GM23338 (cell line): ENCODE results near the gene NPL. TPM values are rescaled to one million over a fixed set of nuclear protein-coding genes. Genes with fewer than 3 reads are reported as not detected.

Experiments
- ATAC-seq: fragments of 200-7000 bp; cut with Tn5 transposase; 3 replicates; pipeline ENCODE4 v1.9.1; 2020
- DNase-seq: peaks from one replicate; pipeline ENCODE4 v3.0.0-alpha.2; 2015; ENCODE audit warnings: low spot score
- H2AFZ ChIP-seq: fragments of 200-600 bp; sonication (generic); 2 replicates; pipeline ENCODE4 v1.8.0; 2016; ENCODE audit warnings: antibody characterized with exemption, mild to moderate bottlenecking, moderate library complexity
- H3F3A ChIP-seq: fragments of 200-600 bp; sonication (generic); replicated peaks from 2 replicates; pipeline ENCODE4 v1.8.0; 2017; ENCODE audit warnings: antibody characterized with exemption, mixed run types, low read depth
- H3K27ac ChIP-seq: fragments of 200-600 bp; sonication (generic); 2 replicates; pipeline ENCODE4 v1.6.1; 2016; ENCODE audit warnings: low read depth
- H3K27me3 ChIP-seq: fragments of 200-600 bp; sonication (generic); 2 replicates; pipeline ENCODE4 v1.8.0; 2016; ENCODE audit warnings: mild to moderate bottlenecking, mixed run types, moderate library complexity; ENCODE audit not compliant: insufficient read depth
- H3K36me3 ChIP-seq: fragments of 200-600 bp; sonication (generic); 2 replicates; pipeline ENCODE4 v1.8.0; 2016; ENCODE audit warnings: mild to moderate bottlenecking; ENCODE audit not compliant: insufficient read depth
- H3K4me1 ChIP-seq: fragments of 200-600 bp; sonication (generic); 2 replicates; pipeline ENCODE4 v1.8.0; 2016; ENCODE audit warnings: mild to moderate bottlenecking, moderate library complexity; ENCODE audit not compliant: insufficient read depth
- H3K4me2 ChIP-seq: fragments of 200-600 bp; sonication (generic); 2 replicates; pipeline ENCODE4 v1.7.1; 2017; ENCODE audit warnings: mixed run types
- H3K4me3 ChIP-seq: fragments of 200-600 bp; sonication (generic); 2 replicates; pipeline ENCODE4 v1.6.1; 2016; ENCODE audit warnings: mixed run types
- H3K79me2 ChIP-seq: fragments of 200-600 bp; sonication (generic); replicated peaks from 2 replicates; pipeline ENCODE4 v1.8.0; 2017; ENCODE audit warnings: mild to moderate bottlenecking; ENCODE audit not compliant: insufficient read depth
- H3K9me2 ChIP-seq: fragments of 200-600 bp; sonication (generic); 2 replicates; pipeline ENCODE4 v1.8.0; 2017; ENCODE audit not compliant: insufficient read depth
- H4K20me1 ChIP-seq: fragments of 200-600 bp; sonication (generic); replicated peaks from 2 replicates; pipeline ENCODE4 v1.8.0; 2017; ENCODE audit warnings: mild to moderate bottlenecking; ENCODE audit not compliant: insufficient read depth
- H3K27ac Mint-ChIP-seq: 2 replicates; pipeline ENCODE4 v1.8.0; 2020; ENCODE audit warnings: inconsistent platforms, mild to moderate bottlenecking, moderate library complexity, mixed read lengths
- H3K27me3 Mint-ChIP-seq: 3 replicates; pipeline ENCODE4 v1.8.0; 2022; ENCODE audit warnings: low read depth, mild to moderate bottlenecking, moderate library complexity, mixed read lengths, inconsistent platforms; ENCODE audit not compliant: insufficient read depth, poor library complexity
- H3K36me3 Mint-ChIP-seq: 3 replicates; pipeline ENCODE4 v1.8.0; 2021; ENCODE audit warnings: low read depth, mild to moderate bottlenecking, inconsistent platforms, moderate library complexity, mixed read lengths
- H3K4me1 Mint-ChIP-seq: 3 replicates; pipeline ENCODE4 v1.8.0; 2020; ENCODE audit warnings: mild to moderate bottlenecking, inconsistent platforms, mixed read lengths
- H3K4me3 Mint-ChIP-seq: 3 replicates; pipeline ENCODE4 v1.8.0; 2021; ENCODE audit warnings: moderate library complexity, mild to moderate bottlenecking, inconsistent platforms, mixed read lengths
- H3K9me3 Mint-ChIP-seq: 3 replicates; pipeline ENCODE4 v1.8.0; 2020; ENCODE audit warnings: moderate library complexity, mild to moderate bottlenecking, inconsistent platforms, mixed read lengths
- CREB1 ChIP-seq: fragments of 250-450 bp; sonication (Bioruptor Pico); IDR thresholded peaks from 2 replicates; pipeline ENCODE4 v1.5.0; 2020; ENCODE audit warnings: low read depth, mild to moderate bottlenecking, moderate library complexity
- EZH2 ChIP-seq: fragments of 200-600 bp; sonication (generic); IDR thresholded peaks from one replicate; pipeline ENCODE4 v1.8.0; 2017; ENCODE audit warnings: antibody characterized with exemption, mild to moderate bottlenecking, low read depth; ENCODE audit not compliant: unreplicated experiment
- EZH2phosphoT487 ChIP-seq: fragments of 200-600 bp; sonication (generic); IDR thresholded peaks from one replicate; pipeline ENCODE4 v1.8.1; 2018; ENCODE audit warnings: antibody characterized with exemption; ENCODE audit not compliant: unreplicated experiment
- JUNB ChIP-seq: IDR thresholded peaks from one replicate; pipeline ENCODE4 v1.6.1; 2016; ENCODE audit warnings: antibody characterized with exemption; ENCODE audit not compliant: unreplicated experiment
- NANOG ChIP-seq: IDR thresholded peaks from 2 replicates; pipeline ENCODE4 v1.6.1; 2016; ENCODE audit warnings: antibody characterized with exemption, borderline replicate concordance
- POLR2AphosphoS5 ChIP-seq: IDR thresholded peaks from 2 replicates; pipeline ENCODE4 v1.6.1; 2016; ENCODE audit warnings: antibody characterized with exemption, low read depth
- STAT1 ChIP-seq: IDR thresholded peaks from one replicate; pipeline ENCODE4 v1.6.1; 2016; ENCODE audit warnings: antibody characterized with exemption; ENCODE audit not compliant: unreplicated experiment
- ZNF114 ChIP-seq: fragments of 250-450 bp; sonication (Bioruptor Pico); IDR thresholded peaks from 2 replicates; pipeline ENCODE4 v1.5.0; 2020; ENCODE audit warnings: mild to moderate bottlenecking, moderate library complexity
- ZNF331 ChIP-seq: fragments of 250-450 bp; sonication (Bioruptor Pico); IDR thresholded peaks from 2 replicates; pipeline ENCODE4 v1.5.0; 2020; ENCODE audit warnings: low read depth, mild to moderate bottlenecking, moderate library complexity
- polyA plus RNA-seq: library from polyadenylated mRNA; unstranded; fragments of >200 nt; fragmentation: Nextera tagmentation; extraction: Ambion mirVana; gene quantifications from 2 replicates; pipeline ENCODE4 v1.2.1, GENCODE V29; 2016
- total RNA-seq: library from RNA; depleted of rRNA; stranded (reverse); fragments of >200 nt; shearing (Covaris generic); gene quantifications from 2 replicates; pipeline ENCODE4 v1.2.3, GENCODE V29; 2014
- TF ChIP-seq, protein P1 (sequence below): IDR thresholded peaks from one replicate; pipeline ENCODE4 v1.6.1; 2018; ENCODE audit warnings: antibody characterized with exemption; ENCODE audit not compliant: unreplicated experiment
- TF ChIP-seq, protein P2 (sequence below), 2 experiments: fragments of 200-600 bp in 1 of 2; sonication (generic) in 1 of 2; conservative IDR thresholded peaks; 2 replicates each; pipeline versions ENCODE4 v1.5.1 to v1.6.1; 2016 to 2017; ENCODE audit warnings: antibody characterized with exemption in 2 of 2, low read depth in 2 of 2, mild to moderate bottlenecking in 2 of 2, moderate library complexity in 1 of 2
- TF ChIP-seq, protein P3 (sequence below): fragments of 250-450 bp; sonication (Bioruptor Pico); IDR thresholded peaks from 2 replicates; pipeline ENCODE4 v1.5.0; 2020; ENCODE audit warnings: mild to moderate bottlenecking, moderate library complexity
- TF ChIP-seq, protein P4 (sequence below): IDR thresholded peaks from 2 replicates; pipeline ENCODE4 v1.6.1; 2016; ENCODE audit warnings: antibody characterized with exemption

NPL gene
- total and polyA plus RNA-seq, 2 experiments from 2014 or later, result 2.4 to 2.8 TPM

DNA sequence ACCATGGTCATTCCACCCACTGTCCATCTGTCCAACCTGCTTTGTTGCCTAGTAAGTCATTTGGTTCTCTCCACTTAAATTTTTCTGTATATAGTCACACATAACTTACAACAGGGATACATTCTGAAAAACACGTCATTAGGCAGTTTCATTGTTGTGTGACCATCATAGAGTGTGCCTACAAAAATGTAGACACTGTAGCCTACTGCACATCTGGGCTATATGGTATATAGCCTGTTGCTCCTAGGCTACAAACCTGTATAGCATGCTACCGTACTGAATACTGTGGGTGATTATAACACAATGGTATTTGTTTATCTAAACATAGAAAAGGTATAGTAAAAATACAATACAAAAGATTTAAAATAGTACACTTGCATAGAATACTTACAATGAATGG is 10.0 kb upstream of the NPL start:
- Histone ChIP-seq H3K36me3 (no peaks in the 10 kb centered on the region), H3K4me1 (peaks cover 14% of the 10 kb centered on the region), H2AFZ (no peak overlapping the region), H3K4me2 (no peak overlapping the region), H3K9me2 (no peaks in the 10 kb centered on the region; the same call in 1 of the 2 replicates), H3K27ac (no peak overlapping the region), H3K4me3 (no peak overlapping the region), H3F3A (no peaks in the 10 kb centered on the region), H4K20me1 (no peaks in the 10 kb centered on the region), H3K79me2 (no peaks in the 10 kb centered on the region), H3K27me3 (no peaks in the 10 kb centered on the region)
- no peaks in the 10 kb centered on the region for H3K9me3 Mint-ChIP-seq
- peaks cover 2% of the 10 kb centered on the region for H3K27me3 Mint-ChIP-seq
- peaks cover 24% of the 10 kb centered on the region for H3K4me1 Mint-ChIP-seq
- ATAC-seq, result no peak
- no peak overlapping the region for H3K27ac Mint-ChIP-seq
- no peak for DNase-seq
- H3K36me3 Mint-ChIP-seq, result no peaks in the 10 kb centered on the region
- no peak for TF ChIP-seq NANOG
- TF ChIP-seq ZNF114 (CRISPR knock-in tag), result no peak
- TF ChIP-seq ZNF331 (CRISPR knock-in tag), result no peak
- TF ChIP-seq CREB1 (CRISPR knock-in tag), result no peak
- no peak for TF ChIP-seq POLR2AphosphoS5
- no peak for TF ChIP-seq EZH2
- TF ChIP-seq JUNB, result no peak
- no peak for TF ChIP-seq STAT1
- TF ChIP-seq, protein P1, sequence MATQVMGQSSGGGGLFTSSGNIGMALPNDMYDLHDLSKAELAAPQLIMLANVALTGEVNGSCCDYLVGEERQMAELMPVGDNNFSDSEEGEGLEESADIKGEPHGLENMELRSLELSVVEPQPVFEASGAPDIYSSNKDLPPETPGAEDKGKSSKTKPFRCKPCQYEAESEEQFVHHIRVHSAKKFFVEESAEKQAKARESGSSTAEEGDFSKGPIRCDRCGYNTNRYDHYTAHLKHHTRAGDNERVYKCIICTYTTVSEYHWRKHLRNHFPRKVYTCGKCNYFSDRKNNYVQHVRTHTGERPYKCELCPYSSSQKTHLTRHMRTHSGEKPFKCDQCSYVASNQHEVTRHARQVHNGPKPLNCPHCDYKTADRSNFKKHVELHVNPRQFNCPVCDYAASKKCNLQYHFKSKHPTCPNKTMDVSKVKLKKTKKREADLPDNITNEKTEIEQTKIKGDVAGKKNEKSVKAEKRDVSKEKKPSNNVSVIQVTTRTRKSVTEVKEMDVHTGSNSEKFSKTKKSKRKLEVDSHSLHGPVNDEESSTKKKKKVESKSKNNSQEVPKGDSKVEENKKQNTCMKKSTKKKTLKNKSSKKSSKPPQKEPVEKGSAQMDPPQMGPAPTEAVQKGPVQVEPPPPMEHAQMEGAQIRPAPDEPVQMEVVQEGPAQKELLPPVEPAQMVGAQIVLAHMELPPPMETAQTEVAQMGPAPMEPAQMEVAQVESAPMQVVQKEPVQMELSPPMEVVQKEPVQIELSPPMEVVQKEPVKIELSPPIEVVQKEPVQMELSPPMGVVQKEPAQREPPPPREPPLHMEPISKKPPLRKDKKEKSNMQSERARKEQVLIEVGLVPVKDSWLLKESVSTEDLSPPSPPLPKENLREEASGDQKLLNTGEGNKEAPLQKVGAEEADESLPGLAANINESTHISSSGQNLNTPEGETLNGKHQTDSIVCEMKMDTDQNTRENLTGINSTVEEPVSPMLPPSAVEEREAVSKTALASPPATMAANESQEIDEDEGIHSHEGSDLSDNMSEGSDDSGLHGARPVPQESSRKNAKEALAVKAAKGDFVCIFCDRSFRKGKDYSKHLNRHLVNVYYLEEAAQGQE, result no peak
- TF ChIP-seq, protein P2, sequence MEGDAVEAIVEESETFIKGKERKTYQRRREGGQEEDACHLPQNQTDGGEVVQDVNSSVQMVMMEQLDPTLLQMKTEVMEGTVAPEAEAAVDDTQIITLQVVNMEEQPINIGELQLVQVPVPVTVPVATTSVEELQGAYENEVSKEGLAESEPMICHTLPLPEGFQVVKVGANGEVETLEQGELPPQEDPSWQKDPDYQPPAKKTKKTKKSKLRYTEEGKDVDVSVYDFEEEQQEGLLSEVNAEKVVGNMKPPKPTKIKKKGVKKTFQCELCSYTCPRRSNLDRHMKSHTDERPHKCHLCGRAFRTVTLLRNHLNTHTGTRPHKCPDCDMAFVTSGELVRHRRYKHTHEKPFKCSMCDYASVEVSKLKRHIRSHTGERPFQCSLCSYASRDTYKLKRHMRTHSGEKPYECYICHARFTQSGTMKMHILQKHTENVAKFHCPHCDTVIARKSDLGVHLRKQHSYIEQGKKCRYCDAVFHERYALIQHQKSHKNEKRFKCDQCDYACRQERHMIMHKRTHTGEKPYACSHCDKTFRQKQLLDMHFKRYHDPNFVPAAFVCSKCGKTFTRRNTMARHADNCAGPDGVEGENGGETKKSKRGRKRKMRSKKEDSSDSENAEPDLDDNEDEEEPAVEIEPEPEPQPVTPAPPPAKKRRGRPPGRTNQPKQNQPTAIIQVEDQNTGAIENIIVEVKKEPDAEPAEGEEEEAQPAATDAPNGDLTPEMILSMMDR (conservative IDR thresholded peaks at IDR 0.05; ENCODE audit: low read depth in 2 of 2), result no peak
- TF ChIP-seq, protein P3, sequence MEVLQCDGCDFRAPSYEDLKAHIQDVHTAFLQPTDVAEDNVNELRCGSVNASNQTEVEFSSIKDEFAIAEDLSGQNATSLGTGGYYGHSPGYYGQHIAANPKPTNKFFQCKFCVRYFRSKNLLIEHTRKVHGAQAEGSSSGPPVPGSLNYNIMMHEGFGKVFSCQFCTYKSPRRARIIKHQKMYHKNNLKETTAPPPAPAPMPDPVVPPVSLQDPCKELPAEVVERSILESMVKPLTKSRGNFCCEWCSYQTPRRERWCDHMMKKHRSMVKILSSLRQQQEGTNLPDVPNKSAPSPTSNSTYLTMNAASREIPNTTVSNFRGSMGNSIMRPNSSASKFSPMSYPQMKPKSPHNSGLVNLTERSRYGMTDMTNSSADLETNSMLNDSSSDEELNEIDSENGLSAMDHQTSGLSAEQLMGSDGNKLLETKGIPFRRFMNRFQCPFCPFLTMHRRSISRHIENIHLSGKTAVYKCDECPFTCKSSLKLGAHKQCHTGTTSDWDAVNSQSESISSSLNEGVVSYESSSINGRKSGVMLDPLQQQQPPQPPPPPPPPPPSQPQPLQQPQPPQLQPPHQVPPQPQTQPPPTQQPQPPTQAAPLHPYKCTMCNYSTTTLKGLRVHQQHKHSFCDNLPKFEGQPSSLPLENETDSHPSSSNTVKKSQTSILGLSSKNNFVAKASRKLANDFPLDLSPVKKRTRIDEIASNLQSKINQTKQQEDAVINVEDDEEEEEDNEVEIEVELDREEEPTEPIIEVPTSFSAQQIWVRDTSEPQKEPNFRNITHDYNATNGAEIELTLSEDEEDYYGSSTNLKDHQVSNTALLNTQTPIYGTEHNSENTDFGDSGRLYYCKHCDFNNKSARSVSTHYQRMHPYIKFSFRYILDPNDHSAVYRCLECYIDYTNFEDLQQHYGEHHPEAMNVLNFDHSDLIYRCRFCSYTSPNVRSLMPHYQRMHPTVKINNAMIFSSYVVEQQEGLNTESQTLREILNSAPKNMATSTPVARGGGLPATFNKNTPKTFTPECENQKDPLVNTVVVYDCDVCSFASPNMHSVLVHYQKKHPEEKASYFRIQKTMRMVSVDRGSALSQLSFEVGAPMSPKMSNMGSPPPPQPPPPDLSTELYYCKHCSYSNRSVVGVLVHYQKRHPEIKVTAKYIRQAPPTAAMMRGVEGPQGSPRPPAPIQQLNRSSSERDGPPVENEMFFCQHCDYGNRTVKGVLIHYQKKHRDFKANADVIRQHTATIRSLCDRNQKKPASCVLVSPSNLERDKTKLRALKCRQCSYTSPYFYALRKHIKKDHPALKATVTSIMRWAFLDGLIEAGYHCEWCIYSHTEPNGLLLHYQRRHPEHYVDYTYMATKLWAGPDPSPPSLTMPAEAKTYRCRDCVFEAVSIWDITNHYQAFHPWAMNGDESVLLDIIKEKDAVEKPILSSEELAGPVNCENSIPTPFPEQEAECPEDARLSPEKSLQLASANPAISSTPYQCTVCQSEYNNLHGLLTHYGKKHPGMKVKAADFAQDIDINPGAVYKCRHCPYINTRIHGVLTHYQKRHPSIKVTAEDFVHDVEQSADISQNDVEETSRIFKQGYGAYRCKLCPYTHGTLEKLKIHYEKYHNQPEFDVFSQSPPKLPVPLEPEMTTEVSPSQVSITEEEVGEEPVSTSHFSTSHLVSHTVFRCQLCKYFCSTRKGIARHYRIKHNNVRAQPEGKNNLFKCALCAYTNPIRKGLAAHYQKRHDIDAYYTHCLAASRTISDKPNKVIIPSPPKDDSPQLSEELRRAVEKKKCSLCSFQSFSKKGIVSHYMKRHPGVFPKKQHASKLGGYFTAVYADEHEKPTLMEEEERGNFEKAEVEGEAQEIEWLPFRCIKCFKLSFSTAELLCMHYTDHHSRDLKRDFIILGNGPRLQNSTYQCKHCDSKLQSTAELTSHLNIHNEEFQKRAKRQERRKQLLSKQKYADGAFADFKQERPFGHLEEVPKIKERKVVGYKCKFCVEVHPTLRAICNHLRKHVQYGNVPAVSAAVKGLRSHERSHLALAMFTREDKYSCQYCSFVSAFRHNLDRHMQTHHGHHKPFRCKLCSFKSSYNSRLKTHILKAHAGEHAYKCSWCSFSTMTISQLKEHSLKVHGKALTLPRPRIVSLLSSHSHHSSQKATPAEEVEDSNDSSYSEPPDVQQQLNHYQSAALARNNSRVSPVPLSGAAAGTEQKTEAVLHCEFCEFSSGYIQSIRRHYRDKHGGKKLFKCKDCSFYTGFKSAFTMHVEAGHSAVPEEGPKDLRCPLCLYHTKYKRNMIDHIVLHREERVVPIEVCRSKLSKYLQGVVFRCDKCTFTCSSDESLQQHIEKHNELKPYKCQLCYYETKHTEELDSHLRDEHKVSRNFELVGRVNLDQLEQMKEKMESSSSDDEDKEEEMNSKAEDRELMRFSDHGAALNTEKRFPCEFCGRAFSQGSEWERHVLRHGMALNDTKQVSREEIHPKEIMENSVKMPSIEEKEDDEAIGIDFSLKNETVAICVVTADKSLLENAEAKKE (CRISPR knock-in tag), result no peak
- TF ChIP-seq, protein P4, sequence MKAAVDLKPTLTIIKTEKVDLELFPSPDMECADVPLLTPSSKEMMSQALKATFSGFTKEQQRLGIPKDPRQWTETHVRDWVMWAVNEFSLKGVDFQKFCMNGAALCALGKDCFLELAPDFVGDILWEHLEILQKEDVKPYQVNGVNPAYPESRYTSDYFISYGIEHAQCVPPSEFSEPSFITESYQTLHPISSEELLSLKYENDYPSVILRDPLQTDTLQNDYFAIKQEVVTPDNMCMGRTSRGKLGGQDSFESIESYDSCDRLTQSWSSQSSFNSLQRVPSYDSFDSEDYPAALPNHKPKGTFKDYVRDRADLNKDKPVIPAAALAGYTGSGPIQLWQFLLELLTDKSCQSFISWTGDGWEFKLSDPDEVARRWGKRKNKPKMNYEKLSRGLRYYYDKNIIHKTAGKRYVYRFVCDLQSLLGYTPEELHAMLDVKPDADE, result no peak
- TF ChIP-seq EZH2phosphoT487, result no peak
- no peak overlapping the region for H3K4me3 Mint-ChIP-seq
